Mesenchymal stem cell (in vitro differentiated cells and primary cell): ENCODE data around the gene ADAT2.

Experiments used
- DNase-seq: peaks from one replicate; pipeline ENCODE4 v3.0.0-alpha.2; 2013
- H2AFZ ChIP-seq: one replicate; pipeline ENCODE4 v1.6.1; 2013; ENCODE audit warnings: low read depth, mild to moderate bottlenecking, control low read depth, inconsistent platforms, low read length, moderate library complexity
- H2AK5ac ChIP-seq: 2 replicates; pipeline ENCODE4 v1.6.1; 2013; ENCODE audit warnings: low read length, moderate library complexity, mild to moderate bottlenecking, inconsistent platforms; ENCODE audit not compliant: severe bottlenecking
- H2BK120ac ChIP-seq: one replicate; pipeline ENCODE4 v1.6.1; 2013; ENCODE audit warnings: low read depth, mild to moderate bottlenecking, inconsistent platforms, low read length, moderate library complexity
- H2BK12ac ChIP-seq, 2 experiments: one replicate each; pipeline ENCODE4 v1.6.1; 2013; ENCODE audit warnings: inconsistent platforms in 2 of 2, low read length in 2 of 2, mild to moderate bottlenecking in 2 of 2, moderate library complexity in 2 of 2, control low read depth in 1 of 2
- H2BK15ac ChIP-seq: one replicate; pipeline ENCODE4 v1.6.1; 2013; ENCODE audit warnings: mild to moderate bottlenecking, low read depth, inconsistent platforms; ENCODE audit not compliant: poor library complexity, severe bottlenecking
- H2BK5ac ChIP-seq: 2 replicates; pipeline ENCODE4 v1.6.1; 2013; ENCODE audit warnings: low read depth, mild to moderate bottlenecking, low read length, control low read depth, inconsistent platforms; ENCODE audit not compliant: poor library complexity, severe bottlenecking
- H3K14ac ChIP-seq, 2 experiments: one replicate each; pipeline ENCODE4 v1.6.1; 2013; ENCODE audit warnings: inconsistent platforms in 2 of 2, low read length in 2 of 2, control low read depth in 1 of 2, mild to moderate bottlenecking in 1 of 2, moderate library complexity in 1 of 2
- H3K18ac ChIP-seq, 2 experiments: one replicate each; pipeline ENCODE4 v1.6.1; 2013; ENCODE audit warnings: inconsistent platforms in 2 of 2, low read length in 2 of 2, control low read depth in 1 of 2, low read depth in 1 of 2, mild to moderate bottlenecking in 1 of 2
- H3K23ac ChIP-seq, 2 experiments: one replicate each; pipeline ENCODE4 v1.6.1; 2013; ENCODE audit warnings: inconsistent platforms in 2 of 2, low read length in 2 of 2, mild to moderate bottlenecking in 2 of 2, moderate library complexity in 2 of 2, control low read depth in 1 of 2
- H3K27ac ChIP-seq: 2 replicates; pipeline ENCODE4 v1.5.1; 2013; ENCODE audit warnings: mild to moderate bottlenecking, moderate library complexity, low read length, control low read depth, inconsistent platforms; ENCODE audit not compliant: poor library complexity, severe bottlenecking
- H3K27me3 ChIP-seq, 2 experiments: 2 replicates each; pipeline versions ENCODE4 v1.6.1 to v1.7.0; 2013; ENCODE audit warnings: low read length in 2 of 2, mild to moderate bottlenecking in 2 of 2, moderate library complexity in 2 of 2, control low read depth in 1 of 2, inconsistent platforms in 1 of 2; ENCODE audit not compliant: control insufficient read depth in 1 of 2, insufficient read depth in 1 of 2
- H3K36me3 ChIP-seq, 2 experiments: 2 replicates each; pipeline versions ENCODE4 v1.6.1 to v1.7.0; 2013; ENCODE audit warnings: low read length in 2 of 2, control low read depth in 1 of 2, inconsistent platforms in 1 of 2, low read depth in 1 of 2, mild to moderate bottlenecking in 1 of 2; ENCODE audit not compliant: insufficient read depth in 2 of 2, control insufficient read depth in 1 of 2
- H3K4ac ChIP-seq, 2 experiments: one replicate each; pipeline ENCODE4 v1.6.1; 2013; ENCODE audit warnings: inconsistent platforms in 2 of 2, low read length in 2 of 2, mild to moderate bottlenecking in 2 of 2, moderate library complexity in 2 of 2, control low read depth in 1 of 2, low read depth in 1 of 2
- H3K4me1 ChIP-seq: 2 replicates; pipeline ENCODE4 v1.6.1; 2013; ENCODE audit warnings: low read depth, low read length, control low read depth; ENCODE audit not compliant: control insufficient read depth, insufficient read depth
- H3K4me2 ChIP-seq: 2 replicates; pipeline ENCODE4 v1.6.1; 2013; ENCODE audit warnings: low read length, mild to moderate bottlenecking, inconsistent platforms; ENCODE audit not compliant: poor library complexity, severe bottlenecking
- H3K4me3 ChIP-seq, 2 experiments: 2 replicates each; pipeline versions ENCODE4 v1.5.1 to v1.7.0; 2013; ENCODE audit warnings: low read length in 2 of 2, mild to moderate bottlenecking in 2 of 2, control low read depth in 1 of 2, low read depth in 1 of 2; ENCODE audit not compliant: insufficient read depth in 1 of 2
- H3K79me1 ChIP-seq: replicated peaks from 2 replicates; pipeline ENCODE4 v1.6.1; 2013; ENCODE audit warnings: mild to moderate bottlenecking, control low read depth, low read length, inconsistent platforms; ENCODE audit not compliant: poor library complexity, severe bottlenecking
- H3K9ac ChIP-seq: 2 replicates; pipeline ENCODE4 v1.7.0; 2013; ENCODE audit warnings: mild to moderate bottlenecking, low read length, moderate library complexity
- H3K9me3 ChIP-seq: 2 replicates; pipeline ENCODE4 v1.7.0; 2013; ENCODE audit warnings: mild to moderate bottlenecking, low read length; ENCODE audit not compliant: control insufficient read depth
- H4K8ac ChIP-seq: one replicate; pipeline ENCODE4 v1.6.1; 2013; ENCODE audit warnings: inconsistent platforms, mild to moderate bottlenecking, low read length, moderate library complexity
- H4K91ac ChIP-seq: one replicate; pipeline ENCODE4 v1.6.1; 2013; ENCODE audit warnings: mild to moderate bottlenecking, low read length, inconsistent platforms
- WGBS: methylation state at CpG from one replicate; pipeline ENCODE4 v1.1.7; 2013; ENCODE audit warnings: mixed read lengths; 5-methylcytosine and 5-hydroxymethylcytosine counted together

Gene ADAT2

DNA sequence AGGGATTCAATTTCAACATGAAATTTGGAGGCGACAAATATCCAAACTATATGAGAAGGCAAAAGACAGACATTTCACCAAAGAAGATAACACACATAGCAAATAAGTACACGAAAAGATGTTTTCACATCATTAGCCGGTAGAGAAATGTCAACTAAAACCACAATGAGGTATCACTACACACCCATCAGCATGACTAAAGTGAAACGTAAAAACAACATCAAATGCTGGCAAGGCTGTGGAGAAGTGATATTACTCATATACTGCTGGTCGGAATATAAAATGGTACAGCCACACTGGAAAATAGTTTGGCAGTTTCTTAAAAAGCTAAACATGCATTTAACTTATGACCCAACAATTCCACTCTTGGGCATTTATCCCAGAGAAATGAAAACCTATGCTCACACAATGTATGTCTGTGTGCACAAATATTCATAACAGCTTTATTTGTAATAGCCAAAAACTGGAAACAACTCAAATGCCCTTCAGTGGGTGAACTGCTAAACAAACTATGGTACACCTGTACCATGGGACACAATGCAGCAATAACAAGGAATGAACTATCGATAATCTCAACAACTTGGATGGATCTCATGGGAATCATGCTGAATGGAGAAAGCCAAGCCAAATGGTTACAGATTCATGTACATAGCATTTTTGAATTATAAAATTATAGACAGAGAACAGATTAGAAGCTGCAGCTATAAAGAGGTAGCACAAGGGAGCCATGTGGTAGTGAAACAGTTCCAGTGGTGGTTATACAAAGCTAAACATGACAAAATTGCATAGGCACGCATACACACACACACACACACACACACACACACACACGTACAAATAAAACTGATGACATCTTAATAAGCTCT, 8.6 kb downstream of the ADAT2 start:
- no peak overlapping the region for H3K23ac ChIP-seq
- no peaks in the 10 kb centered on the region for H3K4me1 ChIP-seq
- peaks cover 14% of the 10 kb centered on the region for H3K79me1 ChIP-seq
- H3K4ac ChIP-seq, result no peak overlapping the region
- H2BK5ac ChIP-seq, result no peak overlapping the region
- H2BK120ac ChIP-seq, result no peak overlapping the region
- no peak overlapping the region for H3K4me2 ChIP-seq
- H3K14ac ChIP-seq, result no peak overlapping the region
- no peak overlapping the region for H3K4me3 ChIP-seq
- no peak overlapping the region for H2BK12ac ChIP-seq
- no peak overlapping the region for H4K91ac ChIP-seq
- no peak overlapping the region for H4K8ac ChIP-seq
- H2AFZ ChIP-seq, result no peak overlapping the region
- H2BK15ac ChIP-seq, result no peak overlapping the region
- H3K27ac ChIP-seq, result no peak overlapping the region
- no peak for DNase-seq
- 92% methylated on average over 7 of the region's 8 CpGs for WGBS
- H3K18ac ChIP-seq, result no peak overlapping the region
- no peaks in the 10 kb centered on the region for H3K27me3 ChIP-seq
- H3K9me3 ChIP-seq, result no peaks in the 10 kb centered on the region
- peaks cover 0 to 36% of the 10 kb centered on the region in 2 experiments for H3K36me3 ChIP-seq
- no peak overlapping the region for H3K9ac ChIP-seq
- no peak overlapping the region for H2AK5ac ChIP-seq

DNA sequence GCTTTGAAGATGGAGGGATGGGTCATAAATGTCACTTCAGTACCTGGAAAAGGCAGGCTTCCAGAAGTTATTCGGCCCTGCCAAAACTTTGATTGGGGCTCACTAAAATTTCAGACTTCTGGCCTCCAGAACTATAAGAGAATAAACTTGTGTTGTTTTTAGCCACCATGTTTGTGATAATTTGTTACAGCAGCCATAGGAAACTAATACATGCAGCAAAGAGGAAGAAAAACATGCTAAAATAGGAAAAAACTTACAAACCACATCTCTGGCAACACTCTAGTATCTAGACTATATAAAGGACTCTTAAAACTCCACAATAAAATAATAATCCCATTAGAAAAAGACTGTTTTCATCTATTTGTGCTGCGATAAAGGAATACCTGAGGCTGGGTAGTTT, 9.5 kb downstream of the ADAT2 start:
- Histone ChIP-seq H2BK120ac (no peak overlapping the region), H3K27me3 (no peaks in the 10 kb centered on the region), H2AK5ac (no peak overlapping the region), H3K4me3 (no peak overlapping the region), H3K18ac (no peak overlapping the region), H3K27ac (no peak overlapping the region), H3K23ac (no peak overlapping the region), H3K36me3 (peaks cover 0 to 41% of the 10 kb centered on the region in 2 experiments), H3K9me3 (no peaks in the 10 kb centered on the region), H3K4me1 (no peaks in the 10 kb centered on the region), H4K8ac (no peak overlapping the region), H3K9ac (no peak overlapping the region), H3K14ac (no peak overlapping the region), H3K4me2 (no peak overlapping the region), H2BK5ac (no peak overlapping the region), H2BK15ac (no peak overlapping the region), H3K4ac (no peak overlapping the region), H4K91ac (no peak overlapping the region), H3K79me1 (peaks cover 10% of the 10 kb centered on the region), H2BK12ac (no peak overlapping the region), H2AFZ (no peak overlapping the region)
- WGBS, result 92% methylated on average over 2 of the region's 2 CpGs
- DNase-seq, result no peak

DNA sequence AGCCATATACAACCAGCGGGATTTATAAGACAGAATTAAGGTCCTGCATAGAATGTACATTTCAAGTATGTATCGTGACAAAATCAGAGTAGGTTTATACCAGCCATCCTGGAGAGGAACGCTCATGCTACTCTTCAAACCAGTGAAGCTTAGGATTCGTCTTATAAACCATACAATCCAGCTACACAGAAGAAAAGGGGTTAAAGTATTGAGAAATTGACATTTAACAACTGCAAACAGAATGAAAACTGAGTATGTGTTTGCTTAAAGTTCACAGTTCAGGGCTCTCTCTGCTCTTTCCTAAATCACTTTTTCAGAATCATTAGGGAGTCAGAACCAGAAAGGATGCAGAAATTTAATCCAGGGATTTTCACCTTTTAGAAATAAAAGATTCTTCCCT, 17.9 kb downstream of the ADAT2 start:
- no peak overlapping the region for H3K4me3 ChIP-seq
- H2AFZ ChIP-seq, result no peak overlapping the region
- no peak overlapping the region for H3K18ac ChIP-seq
- H2BK5ac ChIP-seq, result no peak overlapping the region
- no peak overlapping the region for H2BK120ac ChIP-seq
- no peak overlapping the region for H2BK12ac ChIP-seq
- H3K4me2 ChIP-seq, result no peak overlapping the region
- no peak overlapping the region for H2AK5ac ChIP-seq
- DNase-seq, result no peak
- H4K91ac ChIP-seq, result no peak overlapping the region
- H3K9me3 ChIP-seq, result no peaks in the 10 kb centered on the region
- H3K27ac ChIP-seq, result no peak overlapping the region
- 100% methylated on average over 3 of the region's 4 CpGs for WGBS
- H2BK15ac ChIP-seq, result no peak overlapping the region
- H3K79me1 ChIP-seq, result no peaks in the 10 kb centered on the region
- H3K23ac ChIP-seq, result no peak overlapping the region
- no peaks in the 10 kb centered on the region for H3K27me3 ChIP-seq
- no peak overlapping the region for H3K14ac ChIP-seq
- no peak overlapping the region for H3K9ac ChIP-seq
- H3K4me1 ChIP-seq, result no peaks in the 10 kb centered on the region
- H4K8ac ChIP-seq, result no peak overlapping the region
- no peak overlapping the region for H3K4ac ChIP-seq
- peaks cover 0 to 39% of the 10 kb centered on the region in 2 experiments for H3K36me3 ChIP-seq

DNA sequence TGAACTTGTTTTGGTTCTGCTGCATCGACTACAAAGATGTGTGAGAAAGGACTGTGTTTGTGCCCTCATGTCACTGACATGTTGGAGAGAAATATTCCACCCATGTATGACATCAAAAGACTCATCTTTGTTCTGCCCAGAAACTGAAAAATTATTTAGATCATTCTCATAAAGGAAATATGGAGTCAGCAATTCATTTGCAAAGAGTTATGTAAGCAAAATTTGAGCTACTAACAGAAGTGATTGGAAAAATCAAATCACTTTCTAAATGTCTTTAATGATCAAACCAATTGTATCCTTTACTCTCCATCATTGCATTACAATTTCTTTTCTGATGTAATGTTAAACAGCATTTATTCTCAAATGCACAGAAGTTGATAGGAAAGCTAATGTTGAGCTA, 19.3 kb downstream of the ADAT2 start:
- no peak overlapping the region for H3K9ac ChIP-seq
- H2BK15ac ChIP-seq, result no peak overlapping the region
- H3K27ac ChIP-seq, result no peak overlapping the region
- DNase-seq, result no peak
- no peaks in the 10 kb centered on the region for H3K9me3 ChIP-seq
- no peaks in the 10 kb centered on the region for H3K4me1 ChIP-seq
- H3K4me2 ChIP-seq, result no peak overlapping the region
- H4K91ac ChIP-seq, result no peak overlapping the region
- H2AK5ac ChIP-seq, result no peak overlapping the region
- H3K23ac ChIP-seq, result no peak overlapping the region
- H3K14ac ChIP-seq, result no peak overlapping the region
- H2AFZ ChIP-seq, result no peak overlapping the region
- no peak overlapping the region for H2BK5ac ChIP-seq
- H3K4ac ChIP-seq, result no peak overlapping the region
- no peak overlapping the region for H3K18ac ChIP-seq
- H4K8ac ChIP-seq, result no peak overlapping the region
- H3K27me3 ChIP-seq, result no peaks in the 10 kb centered on the region
- H2BK120ac ChIP-seq, result no peak overlapping the region
- peaks cover 0 to 29% of the 10 kb centered on the region in 2 experiments for H3K36me3 ChIP-seq
- WGBS, result no CpG with 5 or more reads among the region's 1 CpG
- H2BK12ac ChIP-seq, result no peak overlapping the region
- H3K4me3 ChIP-seq, result no peak overlapping the region
- no peaks in the 10 kb centered on the region for H3K79me1 ChIP-seq
